Endodermal cell (in vitro differentiated cells): ENCODE measurements around the gene ENO3. TPM values are rescaled to one million over a fixed set of nuclear protein-coding genes. Genes with fewer than 3 reads are reported as not detected.

Experiments used
- DNase-seq: peaks from one replicate; pipeline ENCODE4 v3.0.0-alpha.2; 2017
- H3K27ac ChIP-seq: 2 replicates; pipeline ENCODE4 v1.5.1; 2013; ENCODE audit warnings: mild to moderate bottlenecking, low read depth, low read length, moderate library complexity
- H3K27me3 ChIP-seq: 2 replicates; pipeline ENCODE4 v1.6.1; 2013; ENCODE audit warnings: mild to moderate bottlenecking, low read length, moderate library complexity; ENCODE audit not compliant: insufficient read depth, control insufficient read depth, poor library complexity, severe bottlenecking
- H3K36me3 ChIP-seq: 2 replicates; pipeline ENCODE4 v1.7.0; 2013; ENCODE audit warnings: mild to moderate bottlenecking, low read length, moderate library complexity; ENCODE audit not compliant: control insufficient read depth, insufficient read depth
- H3K4me1 ChIP-seq: one replicate; pipeline ENCODE4 v1.7.0; 2013; ENCODE audit warnings: low read length; ENCODE audit not compliant: control insufficient read depth, insufficient read depth
- H3K4me3 ChIP-seq: 2 replicates; pipeline ENCODE4 v1.5.1; 2013; ENCODE audit warnings: mild to moderate bottlenecking, low read length, moderate library complexity
- H3K9ac ChIP-seq: 2 replicates; pipeline ENCODE4 v1.6.1; 2013; ENCODE audit warnings: mild to moderate bottlenecking, low read length, moderate library complexity; ENCODE audit not compliant: poor library complexity, severe bottlenecking; ENCODE audit errors: extremely low read depth
- H3K9me3 ChIP-seq: 2 replicates; pipeline ENCODE4 v1.6.1; 2013; ENCODE audit warnings: mild to moderate bottlenecking, low read length, moderate library complexity; ENCODE audit not compliant: control insufficient read depth
- H3K27ac Mint-ChIP-seq: 2 replicates; pipeline ENCODE4 v1.8.0; 2020; ENCODE audit warnings: mixed read lengths
- H3K27me3 Mint-ChIP-seq: 2 replicates; pipeline ENCODE4 v1.8.0; 2021; ENCODE audit warnings: mild to moderate bottlenecking, mixed read lengths; ENCODE audit not compliant: insufficient read depth
- H3K36me3 Mint-ChIP-seq: 2 replicates; pipeline ENCODE4 v1.8.0; 2020; ENCODE audit warnings: low read depth, mixed read lengths
- H3K4me1 Mint-ChIP-seq: 2 replicates; pipeline ENCODE4 v1.8.0; 2020; ENCODE audit warnings: mixed read lengths
- H3K4me3 Mint-ChIP-seq: 2 replicates; pipeline ENCODE4 v1.8.0; 2020; ENCODE audit warnings: mild to moderate bottlenecking, moderate library complexity, mixed read lengths
- H3K9me3 Mint-ChIP-seq: 2 replicates; pipeline ENCODE4 v1.8.0; 2020; ENCODE audit warnings: mild to moderate bottlenecking, mixed read lengths
- CTCF ChIP-seq: fragments of 200-600 bp; sonication (generic); conservative IDR thresholded peaks from 2 replicates; pipeline ENCODE4 v1.5.0; 2021; ENCODE audit warnings: antibody characterized with exemption, mild to moderate bottlenecking
- WGBS, 2 experiments: methylation state at CpG; one replicate each; pipeline versions ENCODE4 v1.1.5 to v1.1.7; 2013; ENCODE audit warnings: missing lambda C conversion rate in 2 of 2, mixed read lengths in 1 of 2; ENCODE audit not compliant: insufficient coverage in 1 of 2, insufficient read length in 1 of 2; 5-methylcytosine and 5-hydroxymethylcytosine counted together
- total RNA-seq, 2 donors: library from RNA; stranded (reverse); fragmentation: NEBNext Ultra II Directional in 1 of 2; extraction: Animal tissue kit (Norgen Biotek cat#: 25700) in 1 of 2; gene quantifications; 2 replicates in 1 of 2; 3 replicates in 1 of 2; pipeline ENCODE4 v1.2.1, GENCODE V29; 2021

The ENO3 gene
- total RNA-seq, 2 donors from 2014 or later: 34.1 to 53.6 TPM

GRCh38 chr17:4936436-4936835 lies 14.5 kb upstream of the ENO3 start:
- Histone ChIP-seq H3K27me3 (no peaks in the 10 kb centered on the region), H3K9ac (no peak overlapping the region), H3K36me3 (peaks cover 22% of the 10 kb centered on the region), H3K27ac (no peak overlapping the region), H3K9me3 (no peaks in the 10 kb centered on the region), H3K4me1 (peaks cover 6% of the 10 kb centered on the region), H3K4me3 (no peak overlapping the region)
- Mint-ChIP-seq H3K36me3 (peaks cover 19% of the 10 kb centered on the region), H3K4me1 (peaks cover 35% of the 10 kb centered on the region), H3K9me3 (no peaks in the 10 kb centered on the region), H3K27ac (no peak overlapping the region), H3K4me3 (no peak overlapping the region), H3K27me3 (no peaks in the 10 kb centered on the region)
- no peak for DNase-seq
- 86 to 87% methylated on average over 2 to 3 of the region's 3 CpGs for WGBS, 2 experiments
- TF ChIP-seq CTCF: no peak

- TF ChIP-seq CTCF: no peak
- Histone ChIP-seq H3K4me3 (no peak overlapping the region), H3K9ac (no peak overlapping the region), H3K27me3 (no peaks in the 10 kb centered on the region), H3K27ac (no peak overlapping the region), H3K4me1 (peaks cover 6% of the 10 kb centered on the region), H3K36me3 (peaks cover 30% of the 10 kb centered on the region), H3K9me3 (no peaks in the 10 kb centered on the region)
- DNase-seq: no peak
- Mint-ChIP-seq H3K4me3 (peak overlapping the region; percentile 94), H3K27ac (no peak overlapping the region), H3K4me1 (peaks cover 35% of the 10 kb centered on the region), H3K27me3 (no peaks in the 10 kb centered on the region), H3K9me3 (no peaks in the 10 kb centered on the region), H3K36me3 (peaks cover 27% of the 10 kb centered on the region)
- 95 to 99% methylated on average over 12 to 16 of the region's 16 CpGs for WGBS, 2 experiments
These were observed 13.4 kb upstream of the ENO3 start for GRCh38 chr17:4937553-4937952.

- Histone ChIP-seq H3K9me3 (no peaks in the 10 kb centered on the region), H3K9ac (no peak overlapping the region), H3K4me3 (peak overlapping the region; percentile 98), H3K4me1 (peaks cover 6% of the 10 kb centered on the region), H3K36me3 (peaks cover 35% of the 10 kb centered on the region), H3K27me3 (no peaks in the 10 kb centered on the region), H3K27ac (no peak overlapping the region)
- peaks cover 30% of the 10 kb centered on the region for H3K4me1 Mint-ChIP-seq
- H3K9me3 Mint-ChIP-seq: no peaks in the 10 kb centered on the region
- DNase-seq: no peak
- peak overlapping the region; percentile 94 for H3K4me3 Mint-ChIP-seq
- H3K27ac Mint-ChIP-seq: no peak overlapping the region
- TF ChIP-seq CTCF: no peak
- 89% methylated on average over 11 of the region's 11 CpGs; no CpG with 5 or more reads in 1 of the 2 experiments for WGBS, 2 experiments
- peaks cover 30% of the 10 kb centered on the region for H3K36me3 Mint-ChIP-seq
- no peaks in the 10 kb centered on the region for H3K27me3 Mint-ChIP-seq
These were observed 12.8 kb upstream of the ENO3 start for GRCh38 chr17:4938069-4938491.
